ENCODE measurements around the gene TLK1.

- TF ChIP-seq, protein P1, sequence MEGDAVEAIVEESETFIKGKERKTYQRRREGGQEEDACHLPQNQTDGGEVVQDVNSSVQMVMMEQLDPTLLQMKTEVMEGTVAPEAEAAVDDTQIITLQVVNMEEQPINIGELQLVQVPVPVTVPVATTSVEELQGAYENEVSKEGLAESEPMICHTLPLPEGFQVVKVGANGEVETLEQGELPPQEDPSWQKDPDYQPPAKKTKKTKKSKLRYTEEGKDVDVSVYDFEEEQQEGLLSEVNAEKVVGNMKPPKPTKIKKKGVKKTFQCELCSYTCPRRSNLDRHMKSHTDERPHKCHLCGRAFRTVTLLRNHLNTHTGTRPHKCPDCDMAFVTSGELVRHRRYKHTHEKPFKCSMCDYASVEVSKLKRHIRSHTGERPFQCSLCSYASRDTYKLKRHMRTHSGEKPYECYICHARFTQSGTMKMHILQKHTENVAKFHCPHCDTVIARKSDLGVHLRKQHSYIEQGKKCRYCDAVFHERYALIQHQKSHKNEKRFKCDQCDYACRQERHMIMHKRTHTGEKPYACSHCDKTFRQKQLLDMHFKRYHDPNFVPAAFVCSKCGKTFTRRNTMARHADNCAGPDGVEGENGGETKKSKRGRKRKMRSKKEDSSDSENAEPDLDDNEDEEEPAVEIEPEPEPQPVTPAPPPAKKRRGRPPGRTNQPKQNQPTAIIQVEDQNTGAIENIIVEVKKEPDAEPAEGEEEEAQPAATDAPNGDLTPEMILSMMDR (IDR thresholded peaks at IDR 0.05) = no peak
- TF ChIP-seq ZFX (IDR thresholded peaks at IDR 0.05; ENCODE audit: borderline replicate concordance) = no peak
These were observed 18.3 kb upstream of the TLK1 start for GRCh38 chr2:171178993-171179392.

Measured in 22Rv1 (cell line).